Inflammatory macrophage treated with lipopolysaccharide for 4 hours (primary cell): Measurements from ENCODE around the gene PRUNE2.
"Not testable (repeated sequence)": the region's sequence is repeated elsewhere in the genome, so short reads cannot be mapped to it uniquely, and the experiment has no call there.

Experiments
- DNase-seq: peaks from one replicate; pipeline ENCODE4 v3.0.0-alpha.2; 2020

Gene PRUNE2, protein sequence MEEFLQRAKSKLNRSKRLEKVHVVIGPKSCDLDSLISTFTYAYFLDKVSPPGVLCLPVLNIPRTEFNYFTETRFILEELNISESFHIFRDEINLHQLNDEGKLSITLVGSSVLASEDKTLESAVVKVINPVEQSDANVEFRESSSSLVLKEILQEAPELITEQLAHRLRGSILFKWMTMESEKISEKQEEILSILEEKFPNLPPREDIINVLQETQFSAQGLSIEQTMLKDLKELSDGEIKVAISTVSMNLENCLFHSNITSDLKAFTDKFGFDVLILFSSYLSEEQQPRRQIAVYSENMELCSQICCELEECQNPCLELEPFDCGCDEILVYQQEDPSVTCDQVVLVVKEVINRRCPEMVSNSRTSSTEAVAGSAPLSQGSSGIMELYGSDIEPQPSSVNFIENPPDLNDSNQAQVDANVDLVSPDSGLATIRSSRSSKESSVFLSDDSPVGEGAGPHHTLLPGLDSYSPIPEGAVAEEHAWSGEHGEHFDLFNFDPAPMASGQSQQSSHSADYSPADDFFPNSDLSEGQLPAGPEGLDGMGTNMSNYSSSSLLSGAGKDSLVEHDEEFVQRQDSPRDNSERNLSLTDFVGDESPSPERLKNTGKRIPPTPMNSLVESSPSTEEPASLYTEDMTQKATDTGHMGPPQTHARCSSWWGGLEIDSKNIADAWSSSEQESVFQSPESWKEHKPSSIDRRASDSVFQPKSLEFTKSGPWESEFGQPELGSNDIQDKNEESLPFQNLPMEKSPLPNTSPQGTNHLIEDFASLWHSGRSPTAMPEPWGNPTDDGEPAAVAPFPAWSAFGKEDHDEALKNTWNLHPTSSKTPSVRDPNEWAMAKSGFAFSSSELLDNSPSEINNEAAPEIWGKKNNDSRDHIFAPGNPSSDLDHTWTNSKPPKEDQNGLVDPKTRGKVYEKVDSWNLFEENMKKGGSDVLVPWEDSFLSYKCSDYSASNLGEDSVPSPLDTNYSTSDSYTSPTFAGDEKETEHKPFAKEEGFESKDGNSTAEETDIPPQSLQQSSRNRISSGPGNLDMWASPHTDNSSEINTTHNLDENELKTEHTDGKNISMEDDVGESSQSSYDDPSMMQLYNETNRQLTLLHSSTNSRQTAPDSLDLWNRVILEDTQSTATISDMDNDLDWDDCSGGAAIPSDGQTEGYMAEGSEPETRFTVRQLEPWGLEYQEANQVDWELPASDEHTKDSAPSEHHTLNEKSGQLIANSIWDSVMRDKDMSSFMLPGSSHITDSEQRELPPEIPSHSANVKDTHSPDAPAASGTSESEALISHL (N-terminal part only)

DNA sequence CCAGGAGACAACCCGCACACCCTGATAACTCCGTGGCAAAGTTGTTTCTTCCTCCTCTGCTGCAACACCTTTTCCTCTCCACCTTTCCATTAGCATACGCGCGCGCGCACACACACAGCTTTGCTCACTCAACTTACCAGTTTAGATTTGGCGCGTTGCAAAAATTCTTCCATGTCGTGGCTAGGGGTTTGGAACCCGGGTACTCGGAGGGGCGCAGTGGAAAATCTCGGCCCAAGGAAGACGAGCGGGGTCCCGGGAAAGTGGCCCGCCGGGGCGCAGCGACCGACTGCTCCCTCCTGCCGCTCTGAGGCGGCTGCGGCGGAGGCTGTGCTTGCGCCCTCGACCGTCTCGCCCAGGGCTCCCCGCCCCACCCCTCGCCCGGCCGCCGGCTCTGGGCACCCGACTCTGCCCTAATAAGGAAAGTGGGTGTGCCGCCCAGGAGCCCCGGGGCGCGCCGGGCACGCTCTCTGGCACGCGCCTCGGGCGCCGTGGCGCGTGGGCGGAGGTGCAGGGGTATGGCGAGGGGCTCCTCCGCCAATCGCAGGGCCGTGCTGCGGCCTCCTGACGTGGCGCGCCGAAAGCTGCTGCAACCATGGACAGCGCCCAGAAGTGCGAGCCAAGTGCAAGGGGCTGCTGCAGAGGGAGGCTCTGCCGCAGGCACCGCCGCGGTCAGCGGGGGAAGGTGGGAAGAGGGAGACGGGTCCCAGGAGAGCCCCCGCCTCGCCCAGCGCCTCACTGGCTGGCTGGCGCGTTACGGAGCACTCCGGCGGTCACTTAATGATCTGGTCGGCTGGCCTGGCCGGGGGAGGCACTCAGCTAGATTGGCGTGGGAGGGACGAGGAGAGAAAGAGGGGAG is at the start of gene PRUNE2:
TSS of gene PRUNE2 (minus strand) at position 324 of the 856 bp plus-strand sequence. CDS start at position 173, 151 bp downstream.
- DNase-seq = no peak

GRCh38 chr9:76955406-76955805 is 49.5 kb upstream of the PRUNE2 start:
- not testable (repeated sequence) for DNase-seq

DNA sequence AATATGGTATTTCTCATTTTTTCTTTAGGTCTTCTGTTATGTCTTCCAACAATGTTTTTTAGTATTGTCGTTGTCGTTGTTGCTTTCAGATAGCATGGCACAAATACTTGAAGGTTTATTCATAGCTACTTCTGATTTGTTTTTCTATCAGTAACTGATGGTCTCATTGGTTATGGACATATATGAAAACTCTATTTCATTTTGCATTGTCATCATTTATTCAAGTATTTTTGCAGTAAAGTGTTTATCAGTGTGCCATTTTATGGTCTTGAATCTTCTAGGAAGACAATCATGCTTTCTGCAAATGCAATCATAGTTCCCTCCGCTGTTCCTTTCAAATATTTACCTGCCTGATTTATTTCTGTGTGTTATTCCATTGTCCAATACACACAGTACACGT is 44.0 kb upstream of the PRUNE2 start:
- DNase-seq = no peak

- DNase-seq = no peak
Measured at GRCh38 chr9:76944011-76944410, 38.1 kb upstream of the PRUNE2 start.

GRCh38 chr9:76943054-76943453 is 37.1 kb upstream of the PRUNE2 start:
- DNase-seq = no peak

- no peak for DNase-seq
Measured at GRCh38 chr9:76932757-76933156, 26.8 kb upstream of the PRUNE2 start.

DNA sequence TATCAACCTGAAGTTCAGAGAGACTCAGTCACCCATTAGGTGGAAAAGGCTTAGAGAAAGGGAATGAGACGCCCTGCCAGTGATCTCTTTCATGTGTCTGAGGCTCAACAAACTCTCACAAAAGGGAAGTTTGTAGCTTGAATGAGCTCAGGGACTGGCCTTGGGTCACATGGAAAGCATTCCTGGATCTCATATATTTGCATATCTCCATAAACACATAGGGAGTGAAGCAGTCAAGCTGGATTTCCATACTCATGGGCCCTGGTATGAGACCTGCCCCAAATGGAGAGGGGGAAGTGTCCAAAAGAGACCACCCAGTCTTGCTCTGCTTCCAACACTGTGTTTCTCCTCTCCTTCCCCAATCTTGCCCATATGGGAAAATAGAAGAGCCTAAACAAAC is 26.4 kb upstream of the PRUNE2 start:
- DNase-seq = no peak

DNA sequence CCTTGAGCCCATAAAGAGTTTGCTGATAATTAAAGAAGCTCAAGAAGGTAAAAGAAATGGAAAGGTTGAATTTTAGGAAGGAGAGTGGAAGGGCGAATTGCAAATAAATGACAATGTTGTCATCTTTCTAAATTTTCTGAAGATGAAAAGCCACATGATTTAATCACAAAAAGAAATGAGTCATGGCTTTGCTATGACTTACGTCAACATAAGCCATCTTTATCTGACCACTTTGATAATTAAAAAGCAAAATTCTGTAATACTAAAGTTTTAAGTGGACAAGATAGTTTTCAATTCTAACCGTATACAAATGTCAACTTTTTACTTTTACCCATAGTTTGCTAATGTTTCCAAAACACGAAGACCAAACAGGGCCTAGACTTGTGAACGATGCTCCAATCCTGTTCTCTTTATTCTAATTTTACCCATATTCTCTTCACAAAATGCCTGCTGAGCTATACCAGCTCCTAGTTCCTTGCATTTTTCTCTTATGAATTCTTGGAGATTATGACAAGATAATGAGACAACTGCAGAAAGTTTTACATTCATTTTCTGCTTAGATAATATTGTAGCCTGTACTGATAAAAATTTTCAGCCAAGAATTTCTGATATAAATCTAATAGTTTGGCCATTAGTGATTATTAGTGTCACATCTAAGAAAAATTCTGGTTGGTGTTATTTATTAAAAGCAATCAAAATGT is 21.8 kb upstream of the PRUNE2 start:
- DNase-seq = no peak

DNA sequence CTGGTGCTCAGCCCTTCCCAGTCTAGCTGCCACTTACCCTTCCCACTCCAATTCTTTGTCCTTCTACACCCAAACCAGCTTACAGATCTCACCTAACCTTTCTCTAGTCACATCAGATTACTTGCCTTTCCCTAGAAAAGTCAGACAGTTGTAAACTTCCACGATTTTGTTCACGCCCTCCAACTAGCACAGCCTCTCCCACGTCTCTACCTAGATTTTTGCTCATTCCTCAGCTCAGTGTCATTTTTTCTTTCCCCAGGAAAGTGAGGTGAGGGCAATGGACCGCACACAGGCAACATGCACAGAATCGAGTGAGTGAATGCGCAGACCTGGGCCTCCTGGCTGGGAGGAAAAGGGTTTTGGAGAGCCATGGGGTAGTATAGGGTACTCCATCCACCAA is 20.9 kb upstream of the PRUNE2 start:
- no peak for DNase-seq

GRCh38 chr9:76926324-76926741 is 20.4 kb upstream of the PRUNE2 start:
- DNase-seq = no peak

DNA sequence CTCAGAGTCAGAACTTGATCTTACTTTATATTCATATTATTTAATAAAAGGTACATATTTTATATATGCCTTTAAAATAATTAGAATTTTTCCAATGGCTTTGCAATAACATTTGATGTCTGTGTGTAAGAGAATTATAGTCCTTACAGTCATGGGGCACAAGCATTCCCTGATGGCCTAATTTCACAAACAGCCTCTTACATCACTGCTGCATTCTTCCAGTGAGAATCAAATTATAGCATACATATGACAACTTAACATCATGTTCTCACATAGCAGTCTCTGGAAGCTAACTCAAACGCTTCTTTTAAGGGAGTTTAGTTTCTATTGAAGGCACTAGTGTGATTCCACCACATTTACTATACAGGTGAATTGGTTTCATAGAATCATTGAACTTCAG is 15.3 kb upstream of the PRUNE2 start:
- no peak for DNase-seq

GRCh38 chr9:76917299-76917698 is 11.4 kb upstream of the PRUNE2 start:
- DNase-seq = no peak

- DNase-seq = no peak
Measured at GRCh38 chr9:76916231-76916630, 10.3 kb upstream of the PRUNE2 start.

DNA sequence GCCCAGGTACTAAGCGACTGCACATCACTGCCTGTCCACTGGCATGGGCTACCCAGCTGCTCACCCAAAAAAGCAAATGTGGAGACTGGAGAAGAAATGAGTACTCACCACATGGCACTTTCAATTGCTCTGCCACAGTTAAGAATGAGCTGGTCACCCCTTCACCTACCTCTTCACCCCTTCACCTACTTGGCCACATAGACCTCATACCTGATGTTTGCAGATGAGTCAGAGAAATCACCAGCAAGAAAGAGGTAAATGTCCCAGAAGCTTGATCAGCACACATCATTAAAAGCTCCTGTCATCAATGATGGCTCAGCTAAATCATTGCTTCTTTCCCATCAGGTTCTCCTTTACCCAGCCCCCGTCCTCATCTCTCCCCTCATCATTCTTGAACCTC is 7.6 kb upstream of the PRUNE2 start:
- no peak for DNase-seq

GRCh38 chr9:76912636-76913275 is 6.8 kb upstream of the PRUNE2 start:
- peak; percentile 0 for DNase-seq

- DNase-seq = no peak
Measured at GRCh38 chr9:76911971-76912370, 6.1 kb upstream of the PRUNE2 start.

DNA sequence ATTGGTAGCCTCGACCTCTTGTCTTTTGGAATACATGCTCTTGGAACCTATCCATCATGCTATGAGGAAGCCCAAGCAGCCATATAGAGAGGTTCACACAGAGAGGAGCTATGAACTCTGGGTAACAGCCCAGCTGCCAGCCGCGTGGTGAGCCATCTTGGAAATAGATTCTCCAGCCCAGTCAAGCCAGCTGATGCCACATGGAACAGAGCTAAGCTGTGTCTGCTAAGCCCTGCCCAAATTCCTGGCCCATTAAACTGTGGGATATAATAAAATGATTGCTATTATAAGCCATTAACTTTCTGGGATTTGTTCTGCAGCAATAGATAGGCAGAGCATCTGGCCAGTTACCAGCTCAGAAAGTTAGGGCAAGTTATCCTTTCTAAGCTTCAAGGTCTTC is 4.9 kb upstream of the PRUNE2 start:
- DNase-seq = no peak

DNA sequence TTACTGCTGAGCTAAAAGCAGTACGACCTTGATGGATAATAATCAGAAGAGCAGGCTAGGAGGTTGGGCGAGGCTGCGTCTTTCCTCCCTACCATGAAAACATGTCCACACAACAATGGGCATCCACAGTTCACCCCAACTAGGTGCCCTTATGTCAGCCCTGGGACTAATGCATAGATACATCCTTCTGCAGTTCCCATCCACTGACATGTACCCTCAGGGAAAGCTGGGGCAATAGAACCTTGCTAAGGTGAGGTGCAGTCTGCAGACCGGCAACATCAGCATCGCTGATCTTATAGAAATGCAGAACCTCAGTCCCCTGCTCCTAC is 697 bp upstream of the PRUNE2 start:
- DNase-seq = no peak

DNA sequence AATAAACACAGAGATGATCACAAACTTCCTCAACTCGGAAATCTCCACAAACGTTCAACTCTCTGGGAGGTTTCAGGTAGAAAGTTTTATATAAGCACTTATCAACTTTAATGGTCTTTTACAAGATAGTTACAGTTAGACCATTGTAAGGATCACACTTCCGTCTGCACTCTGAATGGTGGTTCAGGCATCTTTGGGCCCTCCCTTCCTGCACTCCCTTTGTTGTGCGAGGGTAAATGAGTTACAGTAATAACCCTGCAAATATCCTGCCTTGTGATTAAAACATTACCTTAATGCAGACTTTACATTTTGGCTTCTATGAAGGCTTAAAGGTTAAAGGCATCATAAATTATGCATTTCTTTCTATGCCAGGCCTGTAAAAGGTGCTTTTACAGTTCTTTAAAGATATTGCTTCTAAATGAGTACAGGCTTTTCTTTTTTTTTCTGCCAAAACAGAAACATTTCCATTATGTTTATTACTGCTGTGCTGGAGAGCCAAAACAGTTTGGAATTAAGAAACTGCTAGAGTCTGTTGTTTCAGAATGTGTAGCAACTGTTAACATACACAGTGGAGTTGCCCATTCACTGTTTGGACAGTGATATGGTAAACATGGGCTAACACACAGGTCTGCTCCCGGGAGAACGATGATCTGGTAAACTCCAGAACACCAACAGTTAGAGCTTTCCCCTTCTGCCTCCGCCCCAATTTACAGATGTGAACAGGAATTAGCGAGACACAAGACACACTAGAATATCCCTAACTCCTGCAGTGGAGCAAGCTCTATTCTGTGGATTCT is 1.1 kb downstream of the PRUNE2 start:
- no peak for DNase-seq

GRCh38 chr9:76902395-76902794 is 3.5 kb downstream of the PRUNE2 start:
- no peak for DNase-seq
